DND-41 (cell line): ENCODE measurements around the gene EXOG.

Source experiments
- EZH2 ChIP-seq: IDR thresholded peaks from 3 replicates; pipeline ENCODE4 v1.6.1; 2012; ENCODE audit warnings: borderline replicate concordance, low read depth, mild to moderate bottlenecking, moderate library complexity, low read length, inconsistent platforms; ENCODE audit not compliant: severe bottlenecking
- TF ChIP-seq, protein P1 (sequence below): IDR thresholded peaks from 2 replicates; pipeline ENCODE4 v1.5.1; 2012; ENCODE audit warnings: borderline replicate concordance, low read length, moderate library complexity, mild to moderate bottlenecking; ENCODE audit not compliant: poor library complexity, severe bottlenecking; ENCODE audit errors: extremely low read depth

DNA sequence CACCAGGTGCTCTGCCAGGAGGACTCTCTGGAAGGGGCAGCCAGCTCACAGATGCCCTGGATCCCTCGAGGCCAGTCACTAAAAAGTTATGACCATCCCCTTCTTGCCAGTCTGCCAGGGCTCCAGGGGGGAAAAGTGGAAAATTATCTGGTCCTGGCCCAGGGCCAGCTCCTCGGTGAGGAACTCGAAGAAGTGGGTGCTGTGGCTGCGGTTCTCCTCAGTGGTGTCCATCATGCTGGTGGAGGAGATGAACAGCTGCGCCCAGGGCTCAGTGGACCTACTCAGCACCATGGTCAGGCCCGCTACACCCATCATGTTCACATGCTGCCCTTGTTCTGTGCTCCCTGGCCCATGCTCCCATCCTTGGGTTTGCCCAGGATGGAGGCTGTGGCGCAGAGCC, 19.2 kb downstream of the EXOG start:
- TF ChIP-seq, protein P1, sequence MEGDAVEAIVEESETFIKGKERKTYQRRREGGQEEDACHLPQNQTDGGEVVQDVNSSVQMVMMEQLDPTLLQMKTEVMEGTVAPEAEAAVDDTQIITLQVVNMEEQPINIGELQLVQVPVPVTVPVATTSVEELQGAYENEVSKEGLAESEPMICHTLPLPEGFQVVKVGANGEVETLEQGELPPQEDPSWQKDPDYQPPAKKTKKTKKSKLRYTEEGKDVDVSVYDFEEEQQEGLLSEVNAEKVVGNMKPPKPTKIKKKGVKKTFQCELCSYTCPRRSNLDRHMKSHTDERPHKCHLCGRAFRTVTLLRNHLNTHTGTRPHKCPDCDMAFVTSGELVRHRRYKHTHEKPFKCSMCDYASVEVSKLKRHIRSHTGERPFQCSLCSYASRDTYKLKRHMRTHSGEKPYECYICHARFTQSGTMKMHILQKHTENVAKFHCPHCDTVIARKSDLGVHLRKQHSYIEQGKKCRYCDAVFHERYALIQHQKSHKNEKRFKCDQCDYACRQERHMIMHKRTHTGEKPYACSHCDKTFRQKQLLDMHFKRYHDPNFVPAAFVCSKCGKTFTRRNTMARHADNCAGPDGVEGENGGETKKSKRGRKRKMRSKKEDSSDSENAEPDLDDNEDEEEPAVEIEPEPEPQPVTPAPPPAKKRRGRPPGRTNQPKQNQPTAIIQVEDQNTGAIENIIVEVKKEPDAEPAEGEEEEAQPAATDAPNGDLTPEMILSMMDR, result no peak
- TF ChIP-seq EZH2, result no peak
